HepG2 (cell line): ENCODE results near the gene RTBDN. TPM values are rescaled to one million over a fixed set of nuclear protein-coding genes. Genes with fewer than 3 reads are reported as not detected.

Experiments used
- ARID3A ChIP-seq: IDR thresholded peaks from 2 replicates; pipeline ENCODE4 v1.6.1; 2012; ENCODE audit warnings: low read depth, low read length, improper control_type of control experiment
- CCDC6 ChIP-seq: sonication (generic); formaldehyde crosslinking; IDR thresholded peaks from 2 replicates; pipeline ENCODE4 v1.8.1; 2022; ENCODE audit warnings: mild to moderate bottlenecking, missing genetic modification reagents, moderate library complexity
- DNMT1 ChIP-seq: sonication (generic); formaldehyde crosslinking; IDR thresholded peaks from 2 replicates; pipeline ENCODE4 v1.5.1; 2020; ENCODE audit warnings: mild to moderate bottlenecking, missing genetic modification reagents
- ETV5 ChIP-seq: IDR thresholded peaks from 2 replicates; pipeline ENCODE4 v1.6.1; 2018; ENCODE audit warnings: missing biosample characterization, missing genetic modification reagents, inconsistent platforms, borderline replicate concordance
- HCFC1 ChIP-seq: fragments of 150-350 bp; IDR thresholded peaks from 2 replicates; pipeline ENCODE4 v1.6.1; 2014; ENCODE audit warnings: low read depth, low read length
- HDAC1 ChIP-seq: sonication (generic); formaldehyde crosslinking; IDR thresholded peaks from 2 replicates; pipeline ENCODE4 v1.5.1; 2020; ENCODE audit warnings: mild to moderate bottlenecking, missing genetic modification reagents
- HNF4A ChIP-seq: sonication (generic); formaldehyde crosslinking; IDR thresholded peaks from 2 replicates; pipeline ENCODE4 v1.4.0; 2020; ENCODE audit warnings: missing genetic modification reagents
- KDM1A ChIP-seq: IDR thresholded peaks from 2 replicates; pipeline ENCODE4 v1.6.1; 2016; ENCODE audit warnings: missing compliant biosample characterization
- KDM6A ChIP-seq: IDR thresholded peaks from 2 replicates; pipeline ENCODE4 v1.6.1; 2016; ENCODE audit warnings: low read depth
- MTA1 ChIP-seq: sonication (generic); formaldehyde crosslinking; IDR thresholded peaks from 2 replicates; pipeline ENCODE4 v1.4.0; 2020; ENCODE audit warnings: missing genetic modification reagents, mild to moderate bottlenecking, borderline replicate concordance
- NR2F6 ChIP-seq, 2 experiments: IDR thresholded peaks; 2 replicates each; pipeline ENCODE4 v1.6.1; 2016; ENCODE audit warnings: antibody characterized with exemption in 1 of 2, mild to moderate bottlenecking in 1 of 2
- PBX2 ChIP-seq: IDR thresholded peaks from 2 replicates; pipeline ENCODE4 v1.6.1; 2016; ENCODE audit warnings: control low read depth
- PHF8 ChIP-seq: sonication (generic); formaldehyde crosslinking; IDR thresholded peaks from 2 replicates; pipeline ENCODE4 v1.5.0; 2020; ENCODE audit warnings: missing genetic modification reagents
- SAP130 ChIP-seq: IDR thresholded peaks from 2 replicates; pipeline ENCODE4 v1.6.1; 2016; ENCODE audit warnings: low read depth
- SIX4 ChIP-seq: sonication (generic); formaldehyde crosslinking; IDR thresholded peaks from 2 replicates; pipeline ENCODE4 v1.4.0; 2020; ENCODE audit warnings: missing genetic modification reagents
- SMAD1 ChIP-seq: sonication (generic); formaldehyde crosslinking; IDR thresholded peaks from 2 replicates; pipeline ENCODE4 v1.4.0; 2020; ENCODE audit warnings: missing genetic modification reagents, low read depth, mild to moderate bottlenecking, borderline replicate concordance
- SP4 ChIP-seq: sonication (generic); formaldehyde crosslinking; IDR thresholded peaks from 2 replicates; pipeline ENCODE4 v1.8.1; 2023; ENCODE audit warnings: mild to moderate bottlenecking, missing genetic modification reagents
- SRF ChIP-seq: IDR thresholded peaks from 2 replicates; pipeline ENCODE4 v1.6.1; 2011; ENCODE audit warnings: mild to moderate bottlenecking, low read depth, low read length, moderate library complexity
- TP53 ChIP-seq: sonication (generic); formaldehyde crosslinking; conservative IDR thresholded peaks from 2 replicates; pipeline ENCODE4 v1.4.0; 2020; ENCODE audit warnings: missing genetic modification reagents
- YEATS4 ChIP-seq: sonication (generic); formaldehyde crosslinking; IDR thresholded peaks from 2 replicates; pipeline ENCODE4 v1.4.0; 2020; ENCODE audit warnings: missing genetic modification reagents, borderline replicate concordance
- ZBTB33 ChIP-seq: sonication (generic); formaldehyde crosslinking; IDR thresholded peaks from 2 replicates; pipeline ENCODE4 v1.4.0; 2020; ENCODE audit warnings: missing genetic modification reagents
- ZNF329 ChIP-seq: sonication (generic); formaldehyde crosslinking; IDR thresholded peaks from 2 replicates; pipeline ENCODE4 v1.9.0; 2021; ENCODE audit warnings: low read depth, mild to moderate bottlenecking, missing genetic modification reagents
- ZNF337 ChIP-seq: sonication (generic); formaldehyde crosslinking; IDR thresholded peaks from 2 replicates; pipeline ENCODE4 v1.5.1; 2020; ENCODE audit warnings: missing genetic modification reagents, low read depth, mild to moderate bottlenecking, borderline replicate concordance
- ZNF720 ChIP-seq: sonication (generic); formaldehyde crosslinking; IDR thresholded peaks from 2 replicates; pipeline ENCODE4 v1.4.0; 2020; ENCODE audit warnings: missing genetic modification reagents
- ZNF775 ChIP-seq: sonication (generic); formaldehyde crosslinking; IDR thresholded peaks from 2 replicates; pipeline ENCODE4 v1.4.0; 2020; ENCODE audit warnings: missing genetic modification reagents, mild to moderate bottlenecking, moderate library complexity, borderline replicate concordance
- ZNF891 ChIP-seq: sonication (generic); formaldehyde crosslinking; IDR thresholded peaks from 2 replicates; pipeline ENCODE4 v1.5.0; 2020; ENCODE audit warnings: mild to moderate bottlenecking, missing genetic modification reagents
- ZSCAN12 ChIP-seq: sonication (generic); formaldehyde crosslinking; IDR thresholded peaks from 2 replicates; pipeline ENCODE4 v1.9.0; 2021; ENCODE audit warnings: mild to moderate bottlenecking, missing genetic modification reagents
- polyA plus RNA-seq, 8 experiments: library from polyadenylated mRNA; depleted of rRNA in 3 of 8; stranded (reverse) in 7 of 8; unstranded in 1 of 8; fragments of >200 nt; fragmentation: Illumina TruSeq in 4 of 8; extraction: Trizol in 4 of 8; gene quantifications; 2 replicates each; pipeline versions ENCODE4 v1.2.1 to v1.2.3, GENCODE V29; 2011 to 2016; ENCODE audit warnings: low read depth in 4 of 8, missing spikeins in 1 of 8, mixed read lengths in 1 of 8; ENCODE audit not compliant: insufficient read depth in 1 of 8
- total RNA-seq, 5 experiments: library from RNA; depleted of rRNA; stranded (reverse); fragments of >200 nt; fragmentation: Illumina TruSeq; extraction: Trizol; gene quantifications; 2 replicates each; pipeline ENCODE4 v1.2.3, GENCODE V29; 2016; ENCODE audit warnings: low read depth in 1 of 5
- TF ChIP-seq, protein P1 (sequence below): IDR thresholded peaks from 2 replicates; pipeline ENCODE4 v1.6.1; 2016; ENCODE audit warnings: mild to moderate bottlenecking, missing biosample characterization, missing genetic modification reagents
- TF ChIP-seq, protein P2 (sequence below): sonication (generic); formaldehyde crosslinking; IDR thresholded peaks from 2 replicates; pipeline ENCODE4 v1.5.0; 2020; ENCODE audit warnings: missing genetic modification reagents, mild to moderate bottlenecking, borderline replicate concordance

The RTBDN gene
- total and polyA plus RNA-seq, 2 of the 13 experiments (the other 11 are each of a cell fraction or from before 2014, with no cell fraction given), result 0.27 to 0.48 TPM

GRCh38 chr19:12788682-12789097 is 45.7 kb downstream of the RTBDN start (continued):
- TF ChIP-seq MTA1 (peak; percentile 10; the same call in 1 of the 2 replicates), PBX2 (CRISPR knock-in tag) (no peak), HDAC1 (CRISPR knock-in tag) (no peak; the same call in 1 of the 2 replicates), NR2F6 (IDR thresholded peaks at IDR 0.05) (peak; percentile 40; the same call in 1 of the 2 replicates), NR2F6 (CRISPR knock-in tag; IDR thresholded peaks at IDR 0.05) (0 out of 2 replicates have a peak, but pooled peaks have one; percentile 19), HNF4A (no peak), TP53 (CRISPR knock-in tag) (no peak), SMAD1 (no peak), KDM6A (CRISPR knock-in tag) (no peak), ZNF891 (CRISPR knock-in tag) (no peak), SAP130 (CRISPR knock-in tag) (peak; percentile 54), PHF8 (CRISPR knock-in tag) (peak; percentile 33; the same call in 1 of the 2 replicates), ZSCAN12 (CRISPR knock-in tag) (no peak), HCFC1 (no peak), ZNF329 (CRISPR knock-in tag) (no peak), ETV5 (CRISPR knock-in tag) (no peak), SIX4 (no peak), DNMT1 (CRISPR knock-in tag) (no peak), ZNF337 (CRISPR knock-in tag) (no peak), ZNF720 (CRISPR knock-in tag) (no peak), ARID3A (no peak), YEATS4 (no peak), CCDC6 (CRISPR knock-in tag) (no peak), ZNF775 (CRISPR knock-in tag) (no peak), KDM1A (CRISPR knock-in tag) (no peak), ZBTB33 (CRISPR knock-in tag) (no peak), SP4 (CRISPR knock-in tag) (no peak), SRF (no peak)
- TF ChIP-seq, protein P1, sequence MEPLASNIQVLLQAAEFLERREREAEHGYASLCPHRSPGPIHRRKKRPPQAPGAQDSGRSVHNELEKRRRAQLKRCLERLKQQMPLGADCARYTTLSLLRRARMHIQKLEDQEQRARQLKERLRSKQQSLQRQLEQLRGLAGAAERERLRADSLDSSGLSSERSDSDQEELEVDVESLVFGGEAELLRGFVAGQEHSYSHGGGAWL (CRISPR knock-in tag), result no peak
- TF ChIP-seq, protein P2, sequence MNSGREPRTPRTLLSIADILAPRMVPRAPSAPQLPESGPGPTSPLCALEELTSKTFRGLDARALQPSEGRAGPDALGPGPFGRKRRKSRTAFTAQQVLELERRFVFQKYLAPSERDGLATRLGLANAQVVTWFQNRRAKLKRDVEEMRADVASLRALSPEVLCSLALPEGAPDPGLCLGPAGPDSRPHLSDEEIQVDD (CRISPR knock-in tag), result no peak
